Effector CD8-positive, alpha-beta T cell (primary cell): ENCODE data around the gene HLA-DMB.
A peak's percentile ranks its signal among the peaks of the same experiment; 100 is the strongest.

Experiments used
- DNase-seq: peaks from one replicate; lab custom pipeline; 2025; lab: John Stamatoyannopoulos, UW

HLA-DMB gene

GRCh38 chr6:32971581-32972352 is 30.9 kb upstream of the HLA-DMB start:
- peak; percentile 100 for DNase-seq

DNA sequence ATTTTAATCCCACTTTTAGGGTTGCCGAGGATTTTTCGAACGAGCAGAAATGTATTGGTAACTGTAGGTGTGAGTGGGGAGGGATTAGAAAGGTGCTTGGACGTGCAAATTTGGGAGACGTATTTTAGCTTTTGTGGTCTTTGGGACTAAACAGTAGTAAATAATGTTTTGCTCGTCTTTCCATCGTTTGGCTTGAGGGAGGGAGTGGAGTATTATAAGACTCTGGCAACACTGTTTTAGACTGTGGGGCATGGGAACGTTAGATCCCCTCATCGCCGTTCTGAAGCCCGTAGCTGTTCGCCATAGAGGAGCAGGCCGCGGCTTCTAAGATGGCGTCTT is 30.4 kb upstream of the HLA-DMB start:
- DNase-seq, result no peak

DNA sequence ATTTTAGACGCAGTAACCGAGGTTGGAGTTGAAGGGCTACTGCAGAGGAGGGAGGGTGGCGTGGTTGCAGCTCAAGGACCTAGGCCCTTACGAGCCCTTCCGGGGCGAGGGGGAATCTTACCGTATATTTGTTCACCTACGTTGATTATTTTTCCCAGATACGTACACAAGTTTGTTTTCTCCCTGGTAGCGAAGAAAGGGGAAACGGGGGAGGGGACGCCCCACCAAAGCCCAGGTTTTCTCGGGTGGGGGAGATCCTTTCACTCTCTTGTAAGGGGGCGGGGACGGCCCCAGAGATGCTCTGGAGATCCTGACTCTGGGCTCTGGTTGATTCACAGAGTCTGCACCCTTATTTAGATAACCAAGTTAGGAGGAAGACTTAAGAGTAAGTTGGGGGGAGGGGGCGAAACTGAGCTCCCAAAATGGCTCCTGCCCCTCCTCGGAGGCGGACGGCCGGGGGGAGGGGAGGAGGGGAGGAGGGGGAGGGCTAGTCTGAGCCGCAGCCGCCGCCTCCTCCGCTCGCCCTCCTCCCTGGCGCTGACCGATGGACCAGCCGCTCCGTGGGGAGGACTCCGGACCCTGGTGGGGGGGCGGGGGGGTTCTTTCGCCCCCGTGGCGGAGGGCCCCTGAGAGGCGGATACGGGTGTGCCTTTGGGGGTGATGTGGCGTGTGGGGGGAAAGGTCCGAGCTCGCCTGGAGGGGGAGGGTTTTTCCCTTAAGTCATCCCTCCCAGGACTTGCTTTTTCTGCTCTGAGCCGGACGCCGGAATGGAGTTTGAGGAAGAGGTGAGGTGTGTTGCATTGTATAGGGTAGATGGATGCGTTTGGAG is 29.8 kb upstream of the HLA-DMB start:
- peak; percentile 52 for DNase-seq

- DNase-seq, result peak; percentile 52
Measured at GRCh38 chr6:32969685-32970412, 29.0 kb upstream of the HLA-DMB start.

- peak; percentile 37 for DNase-seq
Measured at GRCh38 chr6:32968867-32969684, 28.2 kb upstream of the HLA-DMB start.

GRCh38 chr6:32968093-32968866 is 27.5 kb upstream of the HLA-DMB start, which contains the start of gene BRD2:
TSS of gene BRD2 (plus strand) at chr6:32968594. CDS start at chr6:32972899, 4,305 bp downstream.
- DNase-seq, result peak; percentile 95

DNA sequence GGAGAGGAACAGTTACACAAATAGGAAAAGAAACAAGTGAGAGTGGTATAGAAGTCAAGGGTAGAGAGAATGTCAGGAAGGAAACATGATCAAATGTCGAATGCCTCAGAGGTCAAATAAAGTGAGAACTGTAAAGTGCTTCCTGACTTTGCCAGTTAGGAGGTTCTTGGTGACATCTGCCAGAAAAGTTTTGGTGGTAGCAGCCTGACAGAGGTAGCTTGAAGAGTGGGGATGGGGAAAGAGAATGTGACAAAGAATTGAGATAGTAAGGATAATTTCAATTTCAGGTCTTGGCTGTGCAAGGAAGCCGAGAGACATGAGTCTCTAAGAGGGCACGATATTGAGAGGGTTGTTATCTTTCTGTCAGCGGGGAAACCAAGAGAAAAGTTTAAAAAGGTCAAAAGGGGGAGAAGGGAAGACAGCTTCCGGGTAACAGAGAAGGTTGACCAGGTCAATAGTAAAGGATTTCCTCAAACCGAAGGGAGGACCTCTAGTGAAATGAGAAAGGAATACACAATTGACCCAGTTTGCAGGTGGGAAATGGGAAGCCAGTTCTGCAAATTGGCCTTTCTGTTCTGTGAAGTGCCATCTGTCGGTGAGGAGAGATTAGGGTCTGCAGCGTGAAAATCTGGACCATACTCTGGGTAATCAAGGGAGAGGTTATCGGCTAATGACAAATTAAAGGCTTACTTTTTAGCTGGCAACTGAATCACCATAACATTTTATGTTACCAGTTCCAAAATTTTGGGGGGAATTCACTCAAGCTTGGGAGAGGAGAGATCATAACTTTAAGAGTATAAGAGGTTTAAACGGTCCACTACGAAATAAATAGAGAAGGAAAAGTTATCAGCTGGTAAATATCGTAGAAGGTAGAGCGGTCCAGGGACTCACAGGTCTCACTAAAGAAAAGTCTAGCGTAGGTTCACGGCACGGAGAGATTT is 26.6 kb upstream of the HLA-DMB start:
- no peak for DNase-seq

GRCh38 chr6:32964776-32965175 is 23.9 kb upstream of the HLA-DMB start:
- DNase-seq, result no peak

GRCh38 chr6:32963866-32964265 is 23.0 kb upstream of the HLA-DMB start:
- DNase-seq, result no peak

DNA sequence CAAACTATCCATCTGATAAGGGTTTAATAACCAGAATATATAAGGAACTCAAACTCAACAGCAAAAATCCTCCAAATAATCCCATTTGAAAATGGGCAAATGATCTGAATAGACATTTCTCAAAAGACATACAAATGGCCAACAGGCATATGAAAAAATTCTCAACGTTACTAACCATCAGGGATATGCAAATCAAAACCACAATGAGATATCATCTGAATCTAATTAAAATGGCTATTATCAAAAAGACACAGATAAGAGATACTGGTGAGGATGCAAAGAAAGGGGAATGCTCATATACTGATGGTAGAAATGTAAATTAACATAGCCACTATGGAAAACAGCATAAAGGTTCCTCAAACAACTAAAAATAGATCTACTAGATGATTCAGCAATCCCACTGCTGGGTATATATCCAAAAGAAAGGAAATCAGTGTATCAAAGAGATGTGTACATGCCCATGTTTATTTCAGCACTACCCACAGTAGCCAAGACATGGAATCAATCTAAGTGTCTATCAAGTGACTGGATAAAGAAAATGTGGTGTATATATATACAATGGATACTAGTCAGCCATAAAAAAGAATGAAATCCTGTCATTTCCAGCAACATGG is 21.5 kb upstream of the HLA-DMB start:
- DNase-seq, result no peak

- no peak for DNase-seq
Measured at GRCh38 chr6:32960563-32960962, 19.7 kb upstream of the HLA-DMB start.

DNA sequence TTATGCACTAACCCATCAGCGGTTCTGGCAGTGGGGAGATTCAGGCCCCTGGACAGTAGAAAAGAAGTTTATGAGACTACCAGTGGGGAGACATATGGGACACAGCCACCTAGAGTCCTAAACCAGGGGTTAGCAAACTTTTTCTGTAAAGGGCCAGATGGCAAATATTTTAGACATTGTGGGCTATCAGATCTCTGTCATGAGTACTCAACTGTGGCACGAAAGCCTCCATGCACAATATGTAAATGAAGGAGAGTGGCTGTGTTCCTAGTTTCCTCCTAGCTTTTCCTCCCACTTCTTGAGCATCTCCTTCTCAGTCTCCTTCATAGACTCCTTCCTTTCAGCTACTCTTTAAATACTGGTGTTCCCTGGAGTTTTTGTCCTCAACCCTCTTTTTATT is 15.3 kb upstream of the HLA-DMB start:
- no peak for DNase-seq

- no peak for DNase-seq
Measured at GRCh38 chr6:32954986-32955802, 14.4 kb upstream of the HLA-DMB start.

DNA sequence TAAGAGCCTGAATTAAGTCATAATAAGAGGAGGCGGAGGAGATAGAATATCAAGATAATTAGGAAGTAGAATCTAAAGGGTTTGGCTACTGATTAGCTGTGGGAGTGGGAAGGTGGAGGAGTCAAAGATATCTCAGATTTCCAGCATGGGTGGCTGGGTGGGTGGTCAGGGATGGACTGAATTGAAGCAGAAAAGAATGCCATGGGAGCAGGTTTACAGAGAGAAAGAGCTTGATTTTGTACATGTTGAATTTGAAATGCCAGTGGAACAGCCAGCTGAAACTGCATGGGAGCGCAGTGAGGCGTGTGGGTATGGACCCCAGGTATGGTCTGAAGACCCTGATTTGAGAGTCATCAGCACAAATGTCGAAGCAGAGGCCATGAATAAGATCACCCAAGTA is 13.4 kb upstream of the HLA-DMB start:
- DNase-seq, result no peak

DNA sequence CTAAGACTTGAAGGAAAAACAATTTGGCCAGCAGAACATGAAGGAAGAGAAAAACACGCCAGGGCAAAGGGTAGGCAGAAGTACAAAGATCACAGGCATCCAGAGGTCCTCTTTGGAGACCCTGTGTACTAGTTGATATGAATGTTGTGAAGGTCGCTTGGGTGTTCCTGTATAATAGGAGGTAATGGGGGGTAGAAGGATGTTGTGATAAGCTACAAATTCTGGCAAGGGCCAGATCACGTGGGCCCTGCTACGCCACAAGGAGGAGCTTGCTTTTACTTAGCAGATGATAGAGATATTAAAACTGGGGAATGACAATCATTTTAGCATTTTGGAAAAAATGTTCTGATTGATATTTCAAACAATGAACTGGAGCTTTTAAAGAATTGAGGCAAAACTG is 12.9 kb upstream of the HLA-DMB start:
- no peak for DNase-seq

DNA sequence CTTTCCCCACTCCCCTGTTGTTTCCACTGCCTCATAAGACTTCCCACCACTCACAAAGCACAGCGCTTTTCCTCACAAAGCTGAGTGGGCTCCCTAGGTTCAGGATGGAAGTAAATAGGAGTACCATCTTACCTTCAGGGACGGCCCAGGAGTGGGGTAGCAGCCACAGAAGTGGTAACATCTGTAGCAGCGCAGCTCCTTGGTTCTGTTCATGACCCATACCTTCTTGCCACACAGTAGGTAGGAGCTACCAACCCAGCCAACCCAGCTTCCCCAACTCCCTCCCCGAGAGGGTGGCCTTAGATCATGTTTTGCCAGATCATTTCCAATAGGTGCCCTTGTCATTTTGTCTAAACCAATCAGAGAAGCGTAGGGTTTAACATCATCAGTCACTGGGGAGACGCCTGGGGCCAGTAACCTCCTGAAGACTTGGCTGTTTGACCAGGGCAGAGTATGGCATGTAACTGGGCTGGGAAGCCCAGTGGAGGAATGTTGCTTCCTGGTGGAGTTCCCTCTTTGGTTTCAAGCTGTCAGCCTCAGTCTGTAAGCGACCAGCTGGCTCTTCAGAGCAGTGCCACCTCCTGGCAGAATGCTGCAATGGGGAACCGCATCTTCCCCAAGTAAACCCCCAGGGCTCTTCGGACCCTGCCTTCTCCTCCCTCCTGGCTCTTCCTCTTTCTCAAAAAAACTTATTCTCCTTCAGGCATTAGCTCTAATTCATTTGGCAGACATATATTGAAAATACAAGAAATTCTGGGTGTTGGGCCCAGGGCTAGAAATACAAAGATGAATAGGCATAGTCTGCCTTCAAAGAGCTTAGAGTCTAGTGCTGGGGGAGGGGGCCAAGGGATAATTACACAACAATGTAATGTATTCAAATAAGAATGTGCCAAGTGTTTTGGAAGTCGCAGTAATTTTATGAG is 12.2 kb upstream of the HLA-DMB start, which contains the start of gene HLA-DMA:
Gene HLA-DMA (minus strand): TSS at position 281 of the 923 bp plus-strand sequence. CDS start 61 bp downstream, at position 220.
- peak; percentile 63 for DNase-seq

- DNase-seq, result no peak
Measured at GRCh38 chr6:32950449-32950848, 9.6 kb upstream of the HLA-DMB start.
